Fibroblast of lung (primary cell): ENCODE results near the gene LTBP1.

Experiments
- EZH2 ChIP-seq: IDR thresholded peaks from 2 replicates; pipeline ENCODE4 v1.5.1; 2012; ENCODE audit warnings: low read length, control low read depth, mild to moderate bottlenecking; ENCODE audit errors: missing control alignments
- TF ChIP-seq, protein P1 (sequence below), 2 donors: IDR thresholded peaks in 1 of 2; conservative IDR thresholded peaks in 1 of 2; 1 replicate in 1 of 2; 2 replicates in 1 of 2; pipeline ENCODE4 v1.5.1; 2011 to 2012; ENCODE audit warnings: low read length in 2 of 2, control low read depth in 1 of 2, inconsistent platforms in 1 of 2, low read depth in 1 of 2, mild to moderate bottlenecking in 1 of 2

DNA sequence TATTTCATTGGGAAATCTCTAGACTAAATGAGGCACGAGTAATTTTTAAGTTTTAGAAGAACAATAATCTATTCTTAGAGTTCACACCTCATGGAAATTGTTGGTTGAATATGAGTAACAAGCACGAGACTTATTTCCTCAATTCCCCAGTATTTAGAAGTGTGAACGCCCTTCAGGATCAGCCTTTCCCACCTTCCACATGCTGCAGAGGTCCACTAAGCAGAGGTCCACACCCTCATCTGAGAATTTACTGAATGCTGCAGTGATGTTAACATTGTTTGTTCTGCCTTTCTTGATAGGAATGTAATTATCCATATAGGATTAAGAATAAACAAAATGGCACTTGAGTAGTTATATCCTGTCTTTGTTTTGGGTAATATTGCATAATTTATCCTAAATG lies 41.8 kb downstream of the LTBP1 start:
- TF ChIP-seq EZH2, result no peak
- TF ChIP-seq, protein P1, sequence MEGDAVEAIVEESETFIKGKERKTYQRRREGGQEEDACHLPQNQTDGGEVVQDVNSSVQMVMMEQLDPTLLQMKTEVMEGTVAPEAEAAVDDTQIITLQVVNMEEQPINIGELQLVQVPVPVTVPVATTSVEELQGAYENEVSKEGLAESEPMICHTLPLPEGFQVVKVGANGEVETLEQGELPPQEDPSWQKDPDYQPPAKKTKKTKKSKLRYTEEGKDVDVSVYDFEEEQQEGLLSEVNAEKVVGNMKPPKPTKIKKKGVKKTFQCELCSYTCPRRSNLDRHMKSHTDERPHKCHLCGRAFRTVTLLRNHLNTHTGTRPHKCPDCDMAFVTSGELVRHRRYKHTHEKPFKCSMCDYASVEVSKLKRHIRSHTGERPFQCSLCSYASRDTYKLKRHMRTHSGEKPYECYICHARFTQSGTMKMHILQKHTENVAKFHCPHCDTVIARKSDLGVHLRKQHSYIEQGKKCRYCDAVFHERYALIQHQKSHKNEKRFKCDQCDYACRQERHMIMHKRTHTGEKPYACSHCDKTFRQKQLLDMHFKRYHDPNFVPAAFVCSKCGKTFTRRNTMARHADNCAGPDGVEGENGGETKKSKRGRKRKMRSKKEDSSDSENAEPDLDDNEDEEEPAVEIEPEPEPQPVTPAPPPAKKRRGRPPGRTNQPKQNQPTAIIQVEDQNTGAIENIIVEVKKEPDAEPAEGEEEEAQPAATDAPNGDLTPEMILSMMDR (conservative IDR thresholded peaks at IDR 0.05 in 1 of 2, IDR thresholded peaks at IDR 0.05 in 1 of 2; ENCODE audit: low read depth in 1 of 2, low read length in 2 of 2), result no peak
